Esophagus mucosa (tissue), 1 donor: ENCODE data around the gene TGFBR1. TPM values are rescaled to one million over a fixed set of nuclear protein-coding genes. Genes with fewer than 3 reads are reported as not detected.

Experiments
- ATAC-seq: fragments of 200-7000 bp; cut with Tn5 transposase; one replicate; pipeline ENCODE4 v1.9.1; 2020
- total RNA-seq: library from RNA; stranded (reverse); gene quantifications from one replicate; pipeline ENCODE4 v1.2.4, GENCODE V29; 2023
- donor health status: DM: yes; HTN: yes; CAD: no.

TGFBR1 gene
- total RNA-seq, 1 donor from 2014 or later: 31.5 TPM

GRCh38 chr9:99172124-99173091, 67.5 kb downstream of the TGFBR1 start:
- no peak for ATAC-seq

DNA sequence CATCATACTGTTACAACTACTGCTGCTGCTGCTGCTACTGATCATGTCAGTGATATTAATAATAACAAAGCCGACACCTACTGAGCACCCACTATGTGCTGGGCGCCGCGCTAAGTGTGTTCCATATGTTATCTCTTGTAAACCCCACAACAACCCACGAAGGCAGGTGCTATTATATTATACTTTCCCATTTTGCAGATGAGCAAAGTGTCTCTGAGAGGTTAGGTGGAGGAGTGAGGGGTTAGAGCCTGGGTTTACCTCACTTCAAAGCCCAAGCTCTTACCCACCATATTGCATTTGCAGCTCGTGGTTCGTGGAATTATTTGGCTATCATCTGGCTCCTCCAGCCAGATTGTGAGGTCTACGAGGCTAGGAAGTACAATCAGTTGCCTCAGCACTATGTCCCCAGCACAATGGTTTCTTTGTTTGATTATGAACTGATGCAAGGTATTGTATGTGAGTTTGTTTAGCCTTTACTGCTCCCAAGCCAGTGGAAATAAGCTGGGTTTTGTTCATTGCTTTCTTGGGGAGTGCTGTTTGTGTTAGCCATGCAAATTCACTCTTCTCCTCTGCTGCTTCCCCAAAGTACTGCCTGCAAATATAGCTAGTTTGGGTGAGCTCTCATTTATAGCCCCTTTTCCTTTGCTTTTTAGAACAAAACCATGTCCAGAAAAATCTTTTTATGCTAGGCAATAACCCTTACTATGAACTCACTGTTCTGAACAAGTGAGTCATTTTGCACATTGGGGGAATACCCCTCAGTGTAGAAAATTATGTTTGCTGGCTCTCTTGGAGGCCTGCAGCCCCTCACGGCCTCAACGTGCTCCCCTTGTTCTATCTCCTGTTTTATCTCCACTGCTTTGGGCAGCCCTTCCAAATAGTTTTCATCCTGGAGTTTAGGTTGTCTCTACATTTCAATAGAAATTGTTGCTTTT, 68.9 kb downstream of the TGFBR1 start:
- no peak for ATAC-seq

DNA sequence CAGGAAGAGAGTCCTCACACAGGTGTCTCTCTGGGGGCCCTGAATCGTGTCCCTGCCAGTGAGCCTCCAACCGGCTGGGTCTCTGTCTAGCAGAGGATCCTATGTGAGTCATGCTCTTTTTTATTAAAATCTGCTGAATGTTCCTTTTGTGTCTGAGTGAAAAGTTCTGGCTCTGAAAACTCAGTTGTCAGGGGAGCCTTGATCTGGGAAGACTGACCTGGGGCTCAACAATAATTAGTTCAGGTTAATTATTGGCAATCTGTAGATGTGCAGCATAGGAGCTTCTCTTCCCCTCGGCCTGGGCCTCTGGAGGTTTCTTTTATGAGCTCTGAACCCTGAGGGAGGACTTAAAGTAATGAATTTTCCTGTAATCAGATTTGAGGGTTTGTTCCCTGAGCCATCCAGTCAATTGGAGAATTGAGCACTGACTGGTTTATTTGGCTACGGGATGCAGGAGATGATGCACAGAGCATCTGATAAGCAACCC, 71.7 kb downstream of the TGFBR1 start:
- no peak for ATAC-seq

- no peak for ATAC-seq
These were observed 72.9 kb downstream of the TGFBR1 start for GRCh38 chr9:99177576-99178366.

GRCh38 chr9:99178912-99179872, 74.3 kb downstream of the TGFBR1 start:
- ATAC-seq: no peak

- no peak for ATAC-seq
These were observed 75.3 kb downstream of the TGFBR1 start for GRCh38 chr9:99180199-99180598.

DNA sequence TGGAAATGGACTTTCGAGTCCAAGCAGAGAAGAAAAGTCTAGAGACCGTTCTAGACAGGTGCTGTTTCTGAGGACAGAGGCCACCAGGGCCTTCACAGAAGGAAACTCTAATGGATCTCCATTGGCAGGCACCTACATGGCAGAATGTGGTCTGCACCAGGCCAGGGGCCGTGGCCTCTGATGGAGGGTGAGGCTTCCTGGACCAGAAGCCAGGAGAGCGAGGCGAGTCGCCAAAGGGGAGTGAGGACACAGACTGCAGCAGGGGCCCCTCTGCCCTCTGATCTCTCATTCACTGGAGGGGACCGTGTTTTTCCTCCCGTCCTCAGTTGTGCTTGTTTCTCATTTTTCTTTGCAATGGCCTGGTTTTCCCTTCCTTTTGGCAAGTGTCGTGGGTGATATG, 75.7 kb downstream of the TGFBR1 start:
- ATAC-seq: no peak

DNA sequence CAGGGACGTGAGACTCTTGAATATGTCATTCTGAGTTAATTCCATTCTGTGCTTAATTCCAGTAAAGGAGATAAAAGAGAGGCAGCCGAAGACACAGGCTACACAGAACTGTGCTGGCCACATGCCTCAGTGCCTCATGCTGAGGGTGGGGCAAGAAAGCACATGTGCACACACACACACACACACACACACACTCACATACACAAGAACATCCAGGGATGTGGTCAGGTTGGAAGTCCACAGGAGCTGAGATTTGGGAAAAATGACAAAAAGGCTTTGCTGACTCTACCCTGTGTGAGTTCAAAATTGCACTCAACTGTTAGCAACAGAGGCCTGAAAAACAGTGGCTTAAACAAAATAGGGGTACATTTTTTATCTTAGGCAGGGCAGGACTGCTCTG, 76.3 kb downstream of the TGFBR1 start:
- no peak for ATAC-seq

GRCh38 chr9:99181621-99182020, 76.7 kb downstream of the TGFBR1 start:
- ATAC-seq: no peak

DNA sequence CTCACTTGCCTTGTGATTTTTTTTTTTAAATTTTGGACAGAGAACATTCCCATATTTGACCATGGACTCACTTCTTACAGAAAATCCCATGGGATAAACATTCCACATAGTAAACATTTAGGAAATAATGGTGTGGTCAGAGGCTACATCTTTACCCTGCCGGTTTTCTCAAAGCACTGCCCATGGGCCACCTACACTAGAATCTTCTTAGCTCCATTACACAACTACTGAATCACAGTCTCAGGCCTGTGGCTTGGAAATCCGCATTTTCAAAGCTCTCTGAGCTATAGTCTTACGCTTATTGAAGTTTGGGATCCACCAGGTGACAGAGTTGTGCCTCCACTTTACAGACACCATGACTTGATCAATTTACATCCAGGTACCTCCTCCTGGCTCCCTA, 77.4 kb downstream of the TGFBR1 start:
- ATAC-seq: no peak

DNA sequence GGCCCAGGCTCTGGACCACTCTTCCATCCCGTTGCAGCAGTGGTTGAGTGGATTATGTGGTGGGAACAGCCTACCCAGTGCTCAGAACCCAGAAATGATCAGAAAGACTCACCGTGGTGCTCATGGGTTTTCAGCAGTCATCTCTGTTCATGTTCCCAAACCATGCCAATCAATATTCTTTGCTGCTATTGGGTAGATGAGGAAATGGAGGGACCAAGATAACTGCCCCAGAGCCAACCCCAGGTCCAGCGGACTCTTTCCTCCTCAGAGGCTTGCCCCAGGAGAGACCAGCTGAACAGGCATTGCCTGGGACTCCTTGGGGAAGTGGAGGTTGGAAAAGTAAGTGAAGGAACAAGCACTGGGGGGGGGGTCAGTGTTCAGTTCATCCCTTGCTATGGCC, 78.7 kb downstream of the TGFBR1 start:
- no peak for ATAC-seq

DNA sequence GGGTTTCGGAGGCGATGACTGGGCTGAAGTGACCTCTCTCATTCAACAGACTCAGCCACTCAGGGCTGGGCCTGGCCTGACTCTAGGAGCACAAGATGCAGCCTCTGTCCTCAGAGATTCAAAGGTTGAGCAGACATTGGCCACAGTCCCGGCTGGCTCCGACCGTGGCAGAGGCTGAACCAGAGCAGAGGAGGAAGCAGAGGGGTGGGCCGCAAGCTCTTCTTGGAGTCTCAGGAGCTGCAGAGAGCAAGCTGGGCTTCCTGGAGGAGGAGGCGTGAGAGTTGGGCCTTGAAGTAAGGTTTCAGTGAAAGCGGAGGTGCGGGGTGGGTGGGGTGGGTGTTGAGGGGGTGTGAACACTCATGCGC, 79.2 kb downstream of the TGFBR1 start:
- no peak for ATAC-seq

- ATAC-seq: peak; percentile 91
These were observed 79.8 kb downstream of the TGFBR1 start for GRCh38 chr9:99184475-99185347.

GRCh38 chr9:99185348-99185632, 80.4 kb downstream of the TGFBR1 start:
- ATAC-seq: no peak

DNA sequence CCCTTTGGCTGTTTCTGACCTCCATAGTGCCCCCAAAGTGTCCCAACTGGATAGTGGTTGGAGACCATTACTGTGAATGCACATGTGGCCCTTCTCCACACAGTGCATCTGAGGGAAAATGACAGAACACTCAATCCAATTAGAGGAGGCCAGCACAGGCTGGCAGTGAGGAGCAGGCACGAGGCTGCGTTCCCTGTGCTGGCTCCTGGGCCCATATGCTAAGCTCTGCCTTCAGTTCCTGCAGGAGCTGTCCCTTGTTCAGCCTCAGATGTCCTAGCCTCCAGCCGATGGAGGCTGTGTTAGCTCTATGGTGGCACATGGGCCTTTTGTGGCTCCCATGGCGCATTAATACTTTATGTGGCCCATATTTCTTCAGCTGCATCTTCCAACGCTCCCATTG, 81.0 kb downstream of the TGFBR1 start:
- ATAC-seq: no peak

DNA sequence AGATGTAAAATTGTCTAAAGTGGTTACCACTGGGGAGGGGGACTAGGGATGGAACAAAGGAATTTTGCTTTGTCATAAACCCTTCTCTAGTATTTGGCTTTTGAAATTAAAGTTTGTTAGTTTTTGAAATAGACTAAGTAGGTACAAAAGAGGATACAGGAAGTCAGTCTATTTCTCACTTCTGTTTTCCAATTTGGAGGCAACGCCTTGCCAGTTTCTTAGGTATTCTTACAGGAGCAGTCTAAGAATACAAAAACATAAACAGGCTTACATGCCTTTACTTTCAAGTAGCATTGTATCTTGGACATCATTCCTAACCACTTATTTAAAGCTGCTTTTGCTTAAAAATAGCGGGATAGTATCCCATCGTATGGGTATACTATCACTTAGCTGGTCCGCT, 82.4 kb downstream of the TGFBR1 start:
- no peak for ATAC-seq

DNA sequence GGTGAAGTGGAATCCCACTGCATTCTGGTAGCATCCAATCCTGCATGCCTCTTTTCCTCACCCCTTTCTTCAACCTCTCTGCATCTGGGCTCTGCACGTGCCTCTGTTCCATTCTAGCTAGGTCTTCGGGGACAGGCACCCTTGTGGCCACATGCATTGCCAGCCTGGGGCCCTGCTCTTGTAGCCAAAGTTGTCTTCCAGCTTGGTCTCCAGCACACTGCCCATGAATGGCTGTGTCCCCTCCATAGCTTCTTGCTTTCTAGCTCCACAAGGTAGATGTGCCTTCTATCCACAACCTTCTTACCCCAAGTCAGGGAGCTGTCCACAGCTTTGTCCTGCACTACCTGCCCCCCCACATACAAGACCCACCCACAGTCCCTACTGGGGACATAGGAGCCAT, 84.3 kb downstream of the TGFBR1 start:
- no peak for ATAC-seq

DNA sequence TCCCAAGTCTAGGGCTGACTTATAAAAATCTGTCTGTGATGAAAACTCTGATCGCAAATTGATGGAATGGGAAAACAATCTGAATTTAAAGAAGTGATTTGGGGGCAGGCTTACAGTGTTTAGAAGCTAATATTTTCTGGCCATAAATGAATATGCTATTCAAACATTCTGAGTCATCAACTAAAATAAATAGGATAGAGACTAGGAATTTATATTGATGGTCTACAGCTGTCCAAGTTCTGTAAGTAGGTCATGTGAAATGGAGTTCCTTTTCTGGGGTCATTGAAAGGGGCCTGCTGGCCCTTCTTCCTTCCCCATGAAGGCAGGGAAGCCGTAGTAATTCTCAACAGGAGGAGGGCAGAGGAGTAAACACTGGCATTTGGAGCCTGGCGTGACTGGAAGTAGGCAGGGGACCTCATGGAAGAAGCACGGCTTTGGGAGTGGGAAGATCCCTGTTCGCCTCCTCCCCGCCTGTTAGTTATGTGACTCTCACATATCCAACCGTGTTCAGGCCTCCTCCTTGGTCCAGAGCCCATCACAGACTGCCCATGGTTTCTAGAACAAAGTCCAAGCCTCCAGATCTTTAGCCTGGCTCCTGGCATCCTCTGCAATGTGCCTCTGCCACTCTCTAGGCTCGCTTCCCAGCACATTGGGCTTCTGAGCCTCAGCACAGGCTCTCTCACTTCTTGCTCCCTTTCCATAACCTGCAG, 85.1 kb downstream of the TGFBR1 start:
- no peak for ATAC-seq

- no peak for ATAC-seq
These were observed 85.8 kb downstream of the TGFBR1 start for GRCh38 chr9:99190597-99191283.
